Fibroblast of gingiva (primary cell): ENCODE results near the gene PCDHGA2.
A peak's percentile ranks its signal among the peaks of the same experiment; 100 is the strongest.
"Not testable (repeated sequence)": the region's sequence is repeated elsewhere in the genome, so short reads cannot be mapped to it uniquely, and the experiment has no call there.

Experiments used
- DNase-seq: peaks from one replicate; pipeline ENCODE4 v3.0.0-alpha.2; 2011; ENCODE audit warnings: low read depth

Gene PCDHGA2

DNA sequence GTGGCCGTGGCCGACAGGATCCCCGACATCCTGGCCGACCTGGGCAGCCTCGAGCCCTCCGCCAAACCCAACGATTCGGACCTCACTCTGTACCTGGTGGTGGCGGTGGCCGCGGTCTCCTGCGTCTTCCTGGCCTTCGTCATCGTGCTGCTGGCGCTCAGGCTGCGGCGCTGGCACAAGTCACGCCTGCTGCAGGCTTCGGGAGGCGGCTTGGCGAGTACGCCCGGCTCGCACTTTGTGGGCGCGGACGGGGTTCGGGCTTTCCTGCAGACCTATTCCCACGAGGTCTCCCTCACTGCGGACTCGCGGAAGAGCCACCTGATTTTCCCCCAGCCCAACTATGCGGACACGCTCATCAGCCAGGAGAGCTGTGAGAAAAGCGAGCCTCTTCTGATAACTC lies 7.5 kb downstream of the PCDHGA2 start:
- DNase-seq: not testable (repeated sequence)

DNA sequence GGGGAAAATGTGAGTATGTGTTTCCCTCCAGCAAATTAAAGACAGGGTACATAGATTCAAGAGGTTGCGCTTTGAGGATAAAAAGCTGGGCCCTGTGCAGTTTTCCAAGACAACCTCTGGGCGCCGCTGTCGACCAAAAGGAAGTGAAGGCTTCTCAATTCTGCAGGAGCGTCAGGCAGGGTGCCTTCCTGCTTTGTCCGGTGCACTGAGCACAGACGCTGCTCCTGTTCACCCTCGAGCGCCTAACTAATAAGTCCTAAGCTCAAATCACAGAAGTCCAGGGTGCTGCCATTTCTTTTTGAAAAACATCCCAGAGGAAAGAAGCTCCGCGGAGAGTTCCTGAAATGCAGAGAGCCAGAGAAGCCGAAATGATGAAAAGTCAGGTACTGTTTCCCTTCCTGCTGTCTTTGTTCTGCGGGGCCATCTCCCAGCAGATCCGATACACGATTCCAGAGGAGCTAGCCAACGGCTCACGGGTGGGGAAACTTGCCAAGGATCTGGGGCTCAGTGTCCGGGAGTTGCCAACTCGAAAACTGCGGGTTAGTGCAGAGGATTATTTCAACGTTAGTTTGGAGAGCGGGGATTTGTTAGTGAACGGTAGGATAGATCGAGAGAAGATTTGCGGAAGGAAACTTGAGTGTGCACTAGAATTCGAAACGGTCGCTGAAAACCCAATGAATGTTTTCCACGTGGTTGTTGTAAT lies 11.5 kb downstream of the PCDHGA2 start, which contains the start of gene PCDHGB1:
PCDHGB1 (plus strand) TSS at position 183 of the 703 bp plus-strand sequence; CDS start at position 345, 162 bp downstream.
- peak; percentile 35 for DNase-seq

DNA sequence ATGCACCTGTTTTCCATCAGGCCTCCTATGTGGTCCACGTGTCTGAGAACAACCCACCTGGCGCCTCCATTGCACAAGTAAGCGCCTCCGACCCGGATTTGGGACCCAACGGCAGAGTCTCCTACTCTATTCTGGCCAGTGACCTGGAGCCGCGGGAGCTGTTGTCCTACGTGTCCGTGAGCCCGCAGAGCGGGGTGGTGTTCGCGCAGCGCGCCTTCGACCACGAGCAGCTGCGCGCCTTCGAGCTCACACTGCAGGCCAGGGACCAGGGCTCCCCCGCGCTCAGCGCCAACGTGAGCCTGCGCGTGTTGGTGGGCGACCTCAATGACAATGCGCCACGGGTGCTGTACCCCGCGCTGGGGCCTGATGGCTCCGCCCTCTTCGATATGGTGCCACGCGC lies 13.0 kb downstream of the PCDHGA2 start:
- DNase-seq: no peak

DNA sequence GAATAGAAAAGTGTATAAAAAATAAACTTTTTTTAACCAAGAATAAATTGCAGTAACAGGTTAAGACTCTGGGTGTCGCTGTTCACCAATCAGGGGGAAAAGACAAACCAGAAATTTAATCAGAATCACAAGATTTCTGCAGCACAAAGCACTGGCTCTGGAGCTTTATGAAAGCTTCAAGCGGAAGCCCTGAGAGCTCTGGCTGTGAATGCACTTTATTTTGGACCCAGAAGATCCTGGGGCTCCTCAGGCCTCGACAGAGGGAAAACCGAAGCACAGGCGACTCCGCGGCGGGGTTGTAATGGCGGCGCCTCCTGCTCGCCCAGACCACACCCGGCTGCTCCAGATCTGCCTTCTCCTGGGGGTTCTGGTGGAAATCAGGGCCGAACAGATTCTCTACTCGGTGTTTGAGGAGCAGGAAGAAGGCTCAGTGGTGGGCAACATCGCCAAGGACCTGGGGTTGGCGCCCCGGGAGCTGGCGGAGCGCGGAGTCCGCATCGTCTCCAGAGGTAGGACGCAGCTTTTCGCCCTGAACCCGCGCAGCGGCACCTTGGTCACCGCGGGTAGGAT lies 16.4 kb downstream of the PCDHGA2 start, which contains the start of gene PCDHGA4:
PCDHGA4 (plus strand) TSS at position 122 of the 570 bp plus-strand sequence; CDS start at position 209, 87 bp downstream.
- DNase-seq: no peak

DNA sequence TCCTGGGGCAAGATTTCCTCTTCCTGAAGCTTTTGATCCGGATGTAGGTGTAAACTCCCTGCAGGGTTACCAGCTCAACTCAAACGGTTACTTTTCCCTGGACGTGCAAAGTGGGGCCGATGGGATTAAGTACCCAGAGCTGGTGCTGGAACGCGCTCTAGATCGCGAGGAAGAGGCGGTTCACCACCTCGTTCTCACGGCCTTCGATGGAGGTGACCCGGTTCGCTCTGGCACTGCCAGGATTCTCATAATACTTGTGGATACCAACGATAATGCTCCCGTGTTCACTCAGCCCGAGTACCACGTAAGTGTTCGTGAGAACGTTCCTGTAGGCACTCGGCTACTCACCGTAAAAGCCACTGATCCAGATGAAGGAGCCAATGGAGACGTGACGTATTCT lies 17.1 kb downstream of the PCDHGA2 start:
- DNase-seq: no peak

DNA sequence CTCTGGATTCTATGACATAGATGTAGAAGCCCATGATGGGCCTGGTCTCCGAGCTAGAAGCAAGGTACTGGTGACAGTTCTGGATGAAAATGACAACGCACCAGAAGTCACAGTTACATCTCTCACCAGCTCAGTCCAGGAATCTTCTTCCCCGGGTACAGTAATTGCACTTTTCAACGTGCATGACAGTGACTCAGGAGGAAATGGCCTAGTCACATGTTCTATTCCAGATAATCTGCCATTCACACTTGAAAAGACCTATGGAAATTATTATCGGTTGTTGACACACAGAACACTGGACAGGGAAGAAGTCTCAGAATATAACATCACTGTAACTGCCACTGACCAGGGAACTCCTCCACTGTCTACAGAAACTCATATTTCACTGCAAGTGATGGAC lies 17.6 kb downstream of the PCDHGA2 start:
- DNase-seq: no peak

DNA sequence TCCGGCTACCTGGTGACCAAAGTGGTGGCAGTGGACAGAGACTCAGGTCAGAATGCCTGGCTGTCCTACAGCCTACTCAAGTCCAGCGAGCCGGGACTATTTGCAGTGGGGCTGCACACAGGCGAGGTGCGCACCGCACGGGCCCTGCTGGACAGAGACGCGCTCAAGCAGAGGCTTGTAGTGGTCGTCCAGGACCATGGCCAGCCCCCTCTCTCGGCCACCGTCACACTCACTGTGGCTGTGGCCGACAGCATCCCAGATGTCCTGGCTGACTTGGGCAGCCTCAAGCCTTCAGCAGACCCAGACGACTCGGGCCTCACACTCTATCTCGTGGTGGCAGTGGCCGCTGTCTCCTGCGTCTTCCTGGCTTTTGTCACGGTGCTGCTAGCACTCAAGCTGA lies 18.4 kb downstream of the PCDHGA2 start:
- DNase-seq: no peak

DNA sequence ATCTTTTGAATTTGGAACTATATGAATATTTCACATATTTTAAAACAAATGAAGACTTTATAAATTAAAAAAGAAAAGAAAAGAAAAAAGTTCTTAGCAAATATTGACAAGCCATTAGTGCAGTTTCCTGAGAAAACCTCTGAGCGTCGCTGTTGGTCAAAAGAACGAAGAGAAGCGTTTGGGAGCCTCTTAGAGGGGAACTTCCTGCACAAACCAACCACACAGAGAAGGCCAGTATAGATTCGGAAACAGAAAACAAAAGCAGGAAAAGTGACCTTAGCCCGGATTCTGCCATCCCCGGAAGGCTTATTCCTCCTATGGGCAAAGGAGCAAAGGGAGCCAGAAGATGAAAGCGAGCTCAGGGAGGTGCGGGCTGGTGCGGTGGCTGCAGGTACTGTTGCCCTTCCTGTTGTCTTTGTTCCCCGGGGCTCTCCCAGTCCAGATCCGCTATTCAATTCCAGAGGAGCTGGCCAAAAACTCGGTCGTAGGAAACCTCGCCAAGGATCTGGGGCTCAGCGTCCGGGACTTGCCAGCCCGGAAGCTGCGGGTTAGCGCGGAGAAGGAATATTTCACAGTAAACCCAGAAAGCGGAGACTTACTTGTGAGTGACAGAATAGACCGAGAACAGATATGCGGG lies 21.3 kb downstream of the PCDHGA2 start, which contains the start of gene PCDHGB2:
PCDHGB2 (plus strand) TSS at position 205 of the 637 bp plus-strand sequence; CDS start at position 347, 142 bp downstream.
- peak; percentile 25 for DNase-seq

DNA sequence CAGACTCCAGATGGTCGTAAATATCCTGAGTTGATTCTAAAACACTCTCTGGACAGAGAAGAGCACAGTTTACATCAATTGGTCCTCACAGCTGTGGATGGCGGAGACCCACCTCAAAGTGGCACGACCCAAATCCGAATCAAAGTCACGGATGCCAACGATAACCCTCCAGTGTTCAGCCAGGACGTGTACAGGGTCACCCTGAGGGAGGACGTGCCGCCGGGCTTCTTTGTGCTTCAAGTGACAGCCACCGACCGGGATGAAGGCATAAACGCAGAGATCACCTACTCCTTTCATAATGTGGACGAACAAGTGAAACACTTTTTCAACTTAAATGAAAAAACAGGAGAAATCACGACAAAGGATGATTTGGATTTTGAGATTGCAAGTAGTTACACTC lies 22.1 kb downstream of the PCDHGA2 start:
- no peak for DNase-seq

DNA sequence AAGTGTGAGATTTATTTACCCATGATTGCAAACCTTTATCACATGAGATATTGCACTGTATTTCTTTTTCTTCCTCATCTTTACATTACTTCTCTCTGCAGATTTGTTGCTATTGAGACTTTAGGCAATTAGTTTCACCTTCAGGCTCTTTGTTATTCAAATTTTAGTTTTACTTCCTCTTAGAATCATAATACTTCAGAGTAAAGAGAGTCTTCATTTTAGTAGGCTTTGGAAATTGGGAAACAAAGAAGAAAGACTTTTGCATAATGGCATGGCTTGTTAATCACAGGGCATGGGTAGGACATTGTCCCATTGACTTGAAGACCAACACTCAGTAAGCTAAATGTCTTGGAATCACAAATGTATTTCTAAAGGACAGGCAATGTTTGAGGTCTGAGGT lies 24.2 kb downstream of the PCDHGA2 start:
- DNase-seq: no peak

DNA sequence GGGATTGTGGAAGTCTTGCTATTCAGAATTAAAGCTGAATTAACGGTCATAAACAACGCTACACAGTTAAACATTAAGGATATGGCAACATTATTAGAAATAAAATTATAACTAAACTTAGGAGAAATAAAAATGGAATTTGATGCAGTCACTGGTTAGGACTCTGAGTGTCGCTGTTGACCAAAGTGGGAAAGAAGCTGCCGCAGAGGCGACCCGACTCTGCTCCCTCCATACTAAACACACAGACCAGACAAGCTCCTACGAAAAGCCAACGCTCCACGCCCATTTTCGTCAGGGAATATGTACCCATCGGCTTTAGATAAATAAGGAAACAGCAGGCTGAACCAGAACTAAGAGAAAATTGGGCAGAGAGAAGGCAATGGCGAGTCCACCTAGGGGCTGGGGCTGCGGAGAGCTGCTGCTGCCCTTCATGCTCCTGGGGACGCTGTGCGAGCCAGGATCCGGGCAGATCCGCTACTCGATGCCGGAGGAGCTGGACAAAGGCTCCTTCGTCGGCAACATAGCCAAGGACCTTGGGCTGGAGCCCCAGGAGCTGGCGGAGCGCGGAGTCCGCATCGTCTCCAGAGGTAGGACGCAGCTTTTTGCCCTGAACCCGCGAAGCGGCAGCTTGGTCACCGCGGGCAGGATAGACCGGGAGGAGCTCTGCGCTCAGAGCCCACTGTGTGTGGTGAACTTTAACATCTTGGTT lies 25.5 kb downstream of the PCDHGA2 start, which contains the start of gene PCDHGA5:
PCDHGA5 (plus strand) TSS at position 211 of the 709 bp plus-strand sequence; CDS start at position 380, 169 bp downstream.
- no peak for DNase-seq

DNA sequence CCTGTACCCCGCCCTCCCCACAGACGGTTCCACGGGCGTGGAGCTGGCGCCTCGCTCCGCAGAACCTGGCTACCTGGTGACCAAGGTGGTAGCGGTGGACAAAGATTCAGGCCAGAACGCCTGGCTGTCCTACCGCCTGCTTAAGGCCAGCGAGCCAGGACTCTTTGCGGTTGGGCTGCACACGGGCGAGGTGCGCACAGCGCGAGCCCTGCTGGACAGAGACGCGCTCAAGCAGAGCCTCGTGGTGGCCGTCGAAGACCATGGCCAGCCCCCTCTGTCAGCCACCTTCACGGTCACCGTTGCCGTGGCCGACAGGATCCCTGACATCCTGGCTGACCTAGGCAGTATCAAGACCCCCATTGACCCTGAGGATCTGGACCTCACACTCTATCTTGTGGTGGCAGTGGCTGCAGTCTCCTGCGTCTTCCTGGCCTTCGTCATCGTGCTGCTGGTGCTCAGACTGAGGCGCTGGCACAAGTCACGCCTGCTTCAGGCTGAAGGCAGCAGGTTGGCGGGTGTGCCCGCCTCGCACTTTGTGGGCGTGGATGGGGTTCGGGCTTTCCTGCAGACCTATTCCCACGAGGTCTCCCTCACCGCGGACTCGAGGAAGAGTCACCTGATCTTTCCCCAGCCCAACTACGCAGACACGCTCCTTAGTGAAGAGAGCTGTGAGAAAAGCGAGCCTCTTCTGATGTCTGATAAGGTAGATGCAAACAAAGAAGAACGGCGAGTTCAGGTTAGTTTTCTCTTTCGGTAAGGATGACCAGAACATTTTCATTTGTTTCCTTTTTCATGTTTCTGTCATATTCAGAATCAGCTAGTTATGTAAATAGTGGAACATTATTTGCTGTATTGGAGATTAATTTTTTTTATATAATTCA lies 27.7 kb downstream of the PCDHGA2 start:
- DNase-seq: no peak

DNA sequence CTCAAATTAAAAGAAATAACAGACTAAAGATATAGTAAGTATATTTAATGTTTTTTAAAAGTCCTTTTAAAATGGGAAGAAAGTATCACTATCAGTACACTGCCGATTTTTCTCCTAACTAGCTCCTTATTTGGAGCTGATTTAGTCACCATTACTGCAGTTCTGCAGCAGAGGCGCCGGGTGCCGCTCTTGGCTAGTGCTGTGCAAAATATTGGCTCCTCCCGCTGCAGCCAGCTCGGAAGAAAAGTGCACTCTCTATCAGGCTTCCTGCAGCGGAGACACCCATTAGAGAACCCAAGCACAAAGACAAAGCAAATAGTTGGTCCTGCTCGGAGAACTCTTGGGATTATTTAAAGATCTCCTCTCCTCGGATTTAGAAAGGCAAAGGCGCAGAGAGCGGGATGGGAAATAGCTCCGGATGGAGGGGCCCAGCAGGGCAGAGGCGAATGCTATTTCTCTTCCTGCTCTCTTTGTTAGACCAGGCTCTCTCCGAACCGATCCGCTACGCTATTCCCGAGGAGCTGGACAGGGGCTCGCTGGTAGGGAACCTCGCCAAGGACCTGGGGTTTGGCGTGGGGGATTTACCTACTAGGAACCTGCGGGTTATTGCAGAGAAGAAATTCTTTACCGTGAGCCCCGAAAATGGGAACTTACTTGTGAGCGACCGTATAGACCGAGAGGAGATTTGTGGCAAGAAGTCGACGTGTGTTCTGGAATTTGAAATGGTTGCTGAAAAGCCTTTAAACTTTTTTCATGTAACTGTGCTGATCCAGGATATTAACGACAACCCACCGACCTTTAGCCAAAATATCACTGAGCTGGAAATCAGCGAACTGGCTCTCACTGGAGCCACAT lies 31.7 kb downstream of the PCDHGA2 start, which contains the start of gene PCDHGB3:
PCDHGB3 (plus strand) TSS at position 249 of the 855 bp plus-strand sequence; CDS start at position 402, 153 bp downstream.
- DNase-seq: peak; percentile 52

DNA sequence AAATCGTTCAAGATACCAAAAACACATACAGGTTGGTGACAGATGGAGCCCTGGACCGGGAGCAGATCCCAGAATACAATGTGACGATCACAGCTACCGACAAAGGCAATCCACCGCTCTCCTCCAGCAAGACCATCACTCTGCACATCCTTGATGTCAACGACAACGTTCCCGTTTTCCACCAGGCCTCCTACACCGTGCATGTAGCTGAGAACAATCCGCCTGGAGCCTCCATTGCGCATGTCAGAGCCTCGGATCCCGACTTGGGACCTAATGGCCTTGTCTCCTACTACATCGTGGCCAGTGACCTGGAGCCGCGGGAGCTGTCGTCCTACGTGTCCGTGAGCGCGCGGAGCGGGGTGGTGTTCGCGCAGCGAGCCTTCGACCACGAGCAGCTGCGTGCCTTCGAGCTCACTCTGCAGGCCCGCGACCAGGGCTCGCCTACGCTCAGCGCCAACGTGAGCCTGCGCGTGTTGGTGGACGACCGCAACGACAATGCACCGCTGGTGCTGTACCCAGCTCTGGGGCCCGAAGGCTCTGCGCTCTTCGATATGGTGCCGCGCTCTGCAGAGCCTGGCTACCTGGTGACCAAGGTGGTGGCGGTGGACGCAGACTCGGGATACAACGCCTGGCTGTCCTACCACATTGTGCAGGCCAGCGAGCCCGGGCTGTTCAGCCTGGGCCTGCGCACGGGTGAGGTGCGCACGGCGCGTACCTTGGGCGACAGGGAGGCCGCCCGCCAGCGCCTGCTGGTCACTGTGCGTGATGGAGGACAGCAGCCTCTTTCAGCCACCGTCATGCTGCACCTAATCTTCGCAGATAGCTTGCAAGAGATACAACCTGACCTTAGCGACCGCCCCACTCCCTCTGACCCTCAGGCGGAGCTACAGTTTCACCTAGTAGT lies 33.3 kb downstream of the PCDHGA2 start:
- no peak for DNase-seq

DNA sequence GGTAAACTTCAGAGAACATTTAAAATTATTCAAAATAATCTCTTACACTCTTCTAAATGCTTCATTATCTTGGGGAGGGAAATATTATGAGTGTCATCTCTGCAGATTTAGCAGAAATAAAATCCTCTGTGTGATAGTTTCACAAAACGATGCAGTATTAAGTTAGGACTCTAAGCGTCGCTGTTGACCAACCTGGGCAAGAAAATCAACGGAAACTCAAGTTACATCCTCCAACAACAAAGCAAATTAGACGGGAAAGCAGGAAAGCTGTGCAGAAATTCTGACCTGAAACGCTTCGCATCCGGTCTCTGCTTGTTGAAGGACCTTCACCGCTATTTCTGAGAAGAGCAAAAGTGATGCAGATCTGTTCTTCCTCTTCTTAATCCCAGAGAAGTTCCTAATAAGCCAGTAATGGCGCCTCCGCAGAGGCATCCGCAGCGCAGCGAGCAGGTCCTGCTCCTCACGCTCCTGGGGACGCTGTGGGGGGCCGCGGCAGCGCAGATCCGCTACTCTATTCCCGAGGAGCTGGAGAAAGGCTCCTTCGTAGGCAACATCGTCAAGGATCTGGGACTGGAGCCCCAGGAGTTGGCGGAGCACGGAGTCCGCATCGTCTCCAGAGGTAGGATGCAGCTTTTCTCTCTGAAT lies 35.2 kb downstream of the PCDHGA2 start, which contains the start of gene PCDHGA6:
PCDHGA6 (plus strand) TSS at position 219 of the 645 bp plus-strand sequence; CDS start at position 412, 193 bp downstream.
- no peak for DNase-seq

DNA sequence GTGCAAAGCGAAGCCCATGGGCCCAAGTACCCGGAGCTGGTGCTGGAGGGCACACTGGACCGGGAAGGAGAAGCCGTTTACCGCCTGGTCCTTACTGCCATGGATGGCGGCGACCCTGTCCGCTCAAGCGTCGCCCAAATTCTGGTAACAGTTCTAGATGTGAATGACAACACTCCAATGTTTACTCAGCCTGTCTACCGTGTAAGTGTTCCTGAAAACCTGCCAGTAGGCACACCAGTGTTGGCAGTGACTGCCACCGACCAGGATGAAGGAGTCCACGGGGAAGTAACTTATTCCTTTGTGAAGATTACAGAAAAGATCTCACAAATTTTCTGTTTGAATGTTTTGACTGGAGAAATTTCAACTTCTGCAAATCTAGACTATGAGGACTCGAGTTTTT lies 36.1 kb downstream of the PCDHGA2 start:
- DNase-seq: no peak

DNA sequence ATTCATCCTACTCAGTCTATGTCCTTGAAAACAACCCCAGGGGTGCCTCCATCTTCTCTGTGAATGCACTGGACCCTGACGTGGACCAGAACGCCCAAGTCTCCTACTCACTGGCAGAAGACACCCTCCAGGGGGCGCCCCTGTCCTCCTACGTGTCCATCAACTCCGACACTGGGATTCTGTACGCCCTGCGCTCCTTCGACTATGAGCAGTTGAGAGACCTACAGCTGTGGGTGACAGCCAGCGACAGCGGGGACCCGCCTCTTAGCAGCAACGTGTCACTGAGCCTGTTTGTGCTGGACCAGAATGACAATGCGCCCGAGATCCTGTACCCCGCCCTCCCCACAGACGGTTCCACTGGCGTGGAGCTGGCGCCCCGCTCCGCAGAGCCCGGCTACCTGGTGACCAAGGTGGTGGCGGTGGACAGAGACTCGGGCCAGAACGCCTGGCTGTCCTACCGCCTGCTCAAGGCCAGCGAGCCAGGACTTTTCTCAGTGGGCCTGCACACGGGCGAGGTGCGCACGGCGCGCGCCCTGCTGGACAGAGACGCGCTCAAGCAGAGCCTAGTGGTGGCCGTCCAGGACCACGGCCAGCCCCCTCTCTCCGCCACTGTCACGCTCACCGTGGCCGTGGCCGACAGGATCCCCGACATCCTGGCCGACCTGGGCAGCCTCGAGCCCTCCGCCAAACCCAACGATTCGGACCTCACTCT lies 37.0 kb downstream of the PCDHGA2 start:
- not testable (repeated sequence) for DNase-seq
